SH-SY5Y (cell line): ENCODE data around the gene MYO3A.

Source experiments
- GATA2 ChIP-seq: IDR thresholded peaks from 2 replicates; pipeline ENCODE4 v1.6.1; 2011; ENCODE audit warnings: mild to moderate bottlenecking, low read depth, low read length
- GATA3 ChIP-seq: IDR thresholded peaks from 2 replicates; pipeline ENCODE4 v1.6.1; 2011; ENCODE audit warnings: low read depth, mild to moderate bottlenecking, low read length, moderate library complexity

The MYO3A gene

DNA sequence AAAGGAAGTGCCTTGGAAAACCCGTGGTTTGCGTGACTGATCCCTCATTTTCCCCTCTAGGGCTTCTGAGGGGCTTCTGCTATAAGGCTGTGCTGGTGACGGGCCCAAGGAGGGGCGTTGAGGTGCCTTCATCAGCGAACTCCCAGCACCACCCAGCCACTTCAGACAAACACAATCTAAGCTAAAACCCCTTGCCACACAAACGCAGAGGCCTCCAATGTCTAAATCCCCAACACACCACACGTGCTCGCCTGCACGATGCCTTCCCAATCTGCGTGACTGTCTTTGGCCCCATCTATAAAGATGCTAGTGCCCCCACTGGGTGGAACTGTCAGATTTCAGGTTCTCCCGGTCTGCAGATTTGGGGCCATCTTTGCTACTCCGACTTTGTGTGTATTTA is 278.5 kb downstream of the MYO3A start:
- TF ChIP-seq GATA3 (no peak), GATA2 (no peak)

DNA sequence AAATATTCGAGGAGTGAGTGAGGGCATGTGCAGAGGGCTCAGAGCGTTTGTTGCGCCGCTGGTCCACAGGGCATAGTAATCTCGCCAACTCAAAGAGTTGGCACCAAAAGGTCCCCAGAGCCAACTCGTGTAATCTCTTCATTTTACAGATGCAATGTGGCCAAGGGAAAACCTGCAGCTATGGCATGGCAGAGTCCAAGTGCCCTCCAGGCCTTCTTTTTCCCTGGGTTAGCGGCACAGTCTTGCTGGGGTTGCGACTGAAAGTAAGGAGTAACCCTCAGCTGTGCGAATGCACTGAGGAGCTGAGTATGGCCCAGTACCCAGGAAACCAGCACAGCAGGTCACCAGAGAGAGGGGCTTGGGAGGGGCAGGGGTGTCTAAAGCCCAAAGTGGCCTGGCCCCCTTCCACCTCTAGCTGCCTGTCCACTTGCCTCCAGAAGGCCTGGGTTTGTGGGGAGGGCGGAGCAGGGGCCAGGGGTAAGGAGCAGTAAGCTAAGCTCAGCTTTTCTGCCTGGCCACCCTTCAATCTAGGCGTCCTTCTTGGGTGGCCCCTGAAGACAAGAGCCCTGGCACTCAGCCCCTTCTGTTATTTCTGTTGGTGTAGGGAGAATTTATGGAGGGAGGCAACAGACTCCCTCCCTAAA is 279.2 kb downstream of the MYO3A start:
- TF ChIP-seq GATA3 (no peak), GATA2 (no peak)

DNA sequence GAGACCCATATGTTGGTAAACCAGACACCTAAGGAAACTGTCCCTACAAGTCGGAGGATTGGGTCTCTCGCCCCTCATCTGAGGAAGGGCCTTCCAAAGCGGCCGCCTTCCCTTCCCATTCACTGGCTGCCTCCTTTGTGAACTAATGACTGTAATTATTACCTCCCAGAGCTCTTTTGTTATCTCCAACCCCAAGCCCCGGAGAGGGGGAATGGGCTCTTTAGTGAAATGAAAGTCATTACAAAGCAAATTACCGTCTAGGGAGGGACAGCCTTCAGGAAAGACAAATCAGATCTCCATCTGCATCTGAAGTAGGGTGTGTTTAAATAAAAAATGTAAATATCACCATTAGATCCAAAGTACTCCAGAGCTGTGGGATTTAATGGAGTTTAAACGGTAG is 280.0 kb downstream of the MYO3A start:
- TF ChIP-seq GATA2: no peak
- no peak for TF ChIP-seq GATA3

DNA sequence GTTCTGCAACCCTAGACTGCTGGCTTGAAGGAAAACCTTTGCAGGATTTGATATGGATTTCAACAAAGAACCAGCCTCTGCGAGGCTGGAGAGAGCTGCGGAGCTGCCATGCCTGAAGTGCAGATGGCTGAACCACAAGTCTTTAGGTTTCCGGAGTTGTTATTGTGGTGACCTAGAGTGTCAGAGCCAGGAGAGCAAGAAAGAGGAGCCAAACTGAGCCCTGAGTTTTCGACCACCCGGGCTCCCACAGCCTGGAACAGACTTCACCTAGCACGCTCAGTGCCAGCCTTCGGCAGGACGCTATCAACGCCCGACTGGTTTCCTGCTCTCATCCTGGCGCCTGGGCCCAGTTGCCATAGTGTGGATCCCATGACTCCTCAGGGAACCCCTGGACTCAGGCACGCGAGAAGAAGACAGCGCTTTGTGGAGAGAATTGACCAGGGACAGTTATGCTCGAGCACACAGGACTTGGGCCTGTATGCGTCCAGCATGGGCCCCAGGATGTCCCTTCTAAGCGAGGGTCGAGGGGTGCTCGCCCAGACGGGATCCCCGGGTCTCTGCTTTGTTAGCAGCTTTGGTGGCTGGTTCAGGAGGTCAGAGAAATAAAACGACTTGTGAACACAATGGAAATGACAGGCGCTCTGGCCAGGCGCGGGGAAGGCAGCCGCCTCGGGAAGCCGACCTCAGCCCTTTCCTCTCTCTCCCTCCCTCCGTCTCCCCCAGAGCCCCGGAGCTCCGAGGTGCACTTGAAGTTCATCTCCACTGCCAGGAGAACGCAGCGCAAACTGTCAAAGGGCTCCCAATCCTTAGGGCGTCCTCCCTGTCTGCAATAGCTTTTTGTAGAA is 280.7 kb downstream of the MYO3A start:
- TF ChIP-seq GATA2: no peak
- TF ChIP-seq GATA3: no peak

DNA sequence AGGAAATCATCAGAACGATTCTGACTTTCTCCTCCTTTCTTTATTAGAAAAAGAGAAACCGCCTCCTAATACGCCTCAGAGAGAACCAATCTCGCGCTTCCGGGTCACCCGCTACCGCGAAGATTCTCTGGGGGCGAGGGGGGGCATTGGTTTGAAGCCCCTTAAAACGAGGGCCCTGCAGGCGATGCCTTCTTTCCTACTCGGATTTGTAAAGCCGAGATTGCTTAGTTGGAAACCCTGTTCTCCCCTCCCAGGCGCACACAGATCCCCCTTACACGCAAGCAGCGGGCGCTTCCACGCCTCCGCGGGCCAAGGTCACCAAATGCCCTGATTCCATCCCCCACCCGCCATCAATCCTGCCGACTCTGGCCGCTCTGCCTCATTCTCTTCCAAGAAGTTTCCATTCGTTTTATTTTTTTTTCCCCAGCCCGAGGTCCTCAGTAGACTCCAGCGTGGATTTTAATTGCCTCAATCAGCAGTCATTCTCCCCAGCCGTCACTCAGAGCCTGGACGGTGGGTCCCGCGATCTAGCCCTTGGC is 281.4 kb downstream of the MYO3A start:
- no peak for TF ChIP-seq GATA3
- no peak for TF ChIP-seq GATA2

DNA sequence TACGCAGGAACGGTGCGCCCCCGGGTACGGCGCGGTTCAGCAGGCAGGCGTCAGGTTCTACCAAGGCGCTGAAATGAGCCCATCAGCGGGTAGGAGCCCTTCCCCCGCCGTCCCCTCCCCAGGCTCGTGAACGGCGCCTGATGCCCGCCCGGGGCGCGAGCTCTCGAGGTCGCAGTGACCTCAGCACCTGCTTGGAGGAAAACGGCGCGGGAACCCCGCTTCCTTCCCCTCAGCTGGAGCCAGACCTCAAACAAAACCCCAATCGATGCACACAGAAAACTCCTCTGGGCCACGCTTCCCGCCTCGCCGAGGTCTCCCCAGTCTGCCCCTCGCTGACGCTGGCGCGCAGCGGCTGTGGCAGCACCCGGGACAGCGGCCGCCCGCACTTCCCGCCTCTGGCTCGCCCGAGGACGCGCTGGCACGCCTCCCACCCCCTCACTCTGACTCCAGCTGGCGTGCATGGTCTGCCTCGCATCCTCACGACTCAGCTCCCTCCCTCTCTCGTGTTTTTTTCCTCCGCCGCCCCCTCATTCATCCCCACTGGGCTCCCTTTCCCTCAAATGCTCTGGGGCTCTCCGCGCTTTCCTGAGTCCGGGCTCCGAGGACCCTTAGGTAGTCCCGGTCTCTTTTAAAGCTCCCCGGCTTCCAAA is 282.0 kb downstream of the MYO3A start:
- no peak for TF ChIP-seq GATA3
- no peak for TF ChIP-seq GATA2

DNA sequence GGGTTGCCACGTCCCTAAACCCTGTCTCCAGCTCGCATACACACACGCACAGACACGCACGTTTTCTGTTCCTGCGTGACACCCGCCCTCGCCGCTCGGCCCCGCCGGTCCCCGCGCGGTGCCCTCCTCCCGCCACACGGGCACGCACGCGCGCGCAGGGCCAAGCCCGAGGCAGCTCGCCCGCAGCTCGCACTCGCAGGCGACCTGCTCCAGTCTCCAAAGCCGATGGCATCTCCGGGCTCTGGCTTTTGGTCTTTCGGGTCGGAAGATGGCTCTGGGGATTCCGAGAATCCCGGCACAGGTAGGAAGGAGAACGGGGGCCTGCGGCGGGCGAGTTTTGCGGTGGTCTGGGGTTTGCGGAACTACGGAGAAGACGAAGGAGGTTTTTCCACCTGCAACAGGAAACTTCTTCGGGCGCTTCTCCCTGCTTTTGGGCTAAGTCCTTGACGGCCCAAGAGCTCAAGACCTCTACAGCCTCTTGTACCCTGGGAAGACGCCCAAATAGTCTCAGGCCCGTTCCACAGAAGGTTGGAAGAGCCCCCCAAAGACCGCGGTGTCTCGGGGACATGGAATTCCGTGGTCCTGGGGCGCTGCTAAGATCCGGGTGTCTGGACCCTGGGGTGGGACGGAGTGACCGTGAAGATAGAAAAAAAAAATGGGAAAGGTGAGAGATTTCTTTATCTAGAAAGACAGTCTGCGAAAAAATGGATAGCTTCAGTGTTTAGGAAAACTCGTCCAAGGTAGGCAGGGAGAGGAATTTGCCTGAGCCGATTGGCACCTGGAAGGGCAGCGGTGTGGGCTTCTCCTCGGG is 282.8 kb downstream of the MYO3A start, which contains the start of gene GAD2:
Gene GAD2 (plus strand): TSS at position 190 of the 811 bp plus-strand sequence. CDS start 36 bp downstream, at position 226.
- TF ChIP-seq GATA2: no peak
- TF ChIP-seq GATA3: no peak

DNA sequence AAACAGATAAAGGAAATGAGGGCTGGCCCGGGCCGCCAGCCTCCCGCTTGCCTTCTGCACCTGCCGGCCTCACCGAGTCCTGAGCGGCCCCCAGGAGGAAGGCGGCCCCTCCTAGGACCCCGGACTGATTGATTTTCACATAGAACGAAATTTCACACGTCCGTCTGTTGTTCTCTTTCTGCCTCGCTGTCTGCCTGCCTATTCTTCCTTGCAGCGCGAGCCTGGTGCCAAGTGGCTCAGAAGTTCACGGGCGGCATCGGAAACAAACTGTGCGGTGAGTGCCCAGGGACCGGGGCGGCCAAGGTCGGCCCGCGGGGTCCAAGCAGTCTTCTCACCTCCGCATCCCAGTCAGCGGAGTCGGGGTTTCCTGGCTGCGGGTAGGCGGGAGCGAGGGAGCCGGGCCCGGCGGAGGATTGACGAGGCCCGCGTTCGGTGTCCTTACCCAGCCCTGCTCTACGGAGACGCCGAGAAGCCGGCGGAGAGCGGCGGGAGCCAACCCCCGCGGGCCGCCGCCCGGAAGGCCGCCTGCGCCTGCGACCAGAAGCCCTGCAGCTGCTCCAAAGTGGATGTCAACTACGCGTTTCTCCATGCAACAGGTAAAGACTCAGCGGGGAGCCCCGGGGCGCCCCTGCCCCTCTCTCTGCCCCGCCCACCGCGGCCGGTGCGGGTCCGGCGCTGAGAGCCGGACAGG is 283.5 kb downstream of the MYO3A start:
- TF ChIP-seq GATA3: no peak
- no peak for TF ChIP-seq GATA2

DNA sequence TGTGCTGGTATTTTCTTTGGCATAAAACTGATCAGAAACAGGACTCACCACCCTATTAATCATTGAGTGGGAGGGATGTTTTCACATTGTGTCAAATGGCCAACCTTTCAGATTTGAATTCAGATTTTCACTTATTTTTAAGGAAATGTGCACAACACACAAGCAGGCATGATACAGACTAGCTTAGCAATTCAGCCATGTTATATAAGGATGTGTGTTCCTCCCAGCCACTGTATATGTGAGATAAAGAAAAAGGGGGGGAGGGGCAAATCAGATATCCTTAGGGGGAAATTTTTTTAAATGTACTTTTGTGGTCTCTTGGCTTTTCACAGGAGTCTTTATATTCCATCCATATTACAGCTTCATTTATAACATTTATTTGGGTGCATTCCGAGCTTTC is 285.6 kb downstream of the MYO3A start:
- TF ChIP-seq GATA2 (no peak), GATA3 (no peak)

DNA sequence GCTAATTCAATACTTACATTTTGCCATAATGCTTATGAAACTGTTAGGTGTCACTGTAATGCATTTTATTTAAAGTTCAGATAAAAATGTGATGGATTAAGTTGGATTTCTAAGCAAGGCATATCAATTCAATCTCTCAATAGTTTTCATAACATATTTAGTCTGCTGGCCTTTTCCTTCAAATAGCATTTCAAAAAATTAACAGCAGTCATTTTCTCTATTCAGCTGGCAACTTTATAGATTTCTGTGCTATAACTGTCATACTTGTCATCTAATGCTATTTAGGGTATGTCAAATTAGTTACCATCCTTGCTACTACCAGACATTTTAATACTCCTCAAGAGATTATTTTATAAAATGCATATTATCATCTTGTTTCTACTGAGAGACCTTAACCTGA is 286.9 kb downstream of the MYO3A start:
- TF ChIP-seq GATA2: no peak
- no peak for TF ChIP-seq GATA3

DNA sequence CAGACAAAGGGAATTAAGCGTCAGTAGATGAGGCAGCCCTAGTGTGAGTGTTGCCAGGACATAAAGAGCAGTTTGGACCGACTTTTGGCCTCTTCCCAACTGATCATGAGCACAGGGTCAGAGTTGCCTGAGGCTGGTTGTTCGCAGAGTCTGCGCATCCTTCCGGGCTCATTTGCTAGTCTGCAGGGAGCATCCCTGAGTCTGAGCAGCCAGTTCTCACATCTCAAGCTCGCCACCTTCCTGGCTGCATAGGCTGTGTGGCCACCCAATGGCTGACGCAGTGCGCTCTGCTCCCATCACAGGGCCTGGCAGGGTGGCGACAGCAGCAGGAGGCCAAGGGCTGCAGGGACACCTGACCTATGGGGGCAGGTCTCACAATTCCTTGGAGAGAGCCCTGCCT is 287.5 kb downstream of the MYO3A start:
- no peak for TF ChIP-seq GATA2
- no peak for TF ChIP-seq GATA3

DNA sequence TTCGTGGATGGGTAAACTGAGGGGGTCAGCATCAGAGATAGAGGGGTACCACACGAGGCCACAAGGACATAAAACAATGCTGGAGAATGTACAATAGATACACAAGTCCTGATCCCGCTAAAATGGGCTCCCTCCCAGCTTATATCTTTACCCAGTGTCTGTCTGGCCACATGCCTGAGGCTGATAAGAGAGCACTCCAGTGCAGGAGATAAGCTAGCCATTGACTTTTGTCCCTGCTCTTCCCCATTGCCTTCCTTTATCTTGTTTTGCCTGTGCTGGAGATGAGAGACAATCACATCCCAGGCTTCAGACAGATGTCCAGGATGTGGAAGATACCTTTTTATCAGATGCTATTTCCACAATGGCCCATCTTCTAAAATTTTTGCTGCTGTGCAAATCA is 288.5 kb downstream of the MYO3A start:
- peak; percentile 30; the same call in 1 of the 2 replicates for TF ChIP-seq GATA3
- TF ChIP-seq GATA2: peak; percentile 80

DNA sequence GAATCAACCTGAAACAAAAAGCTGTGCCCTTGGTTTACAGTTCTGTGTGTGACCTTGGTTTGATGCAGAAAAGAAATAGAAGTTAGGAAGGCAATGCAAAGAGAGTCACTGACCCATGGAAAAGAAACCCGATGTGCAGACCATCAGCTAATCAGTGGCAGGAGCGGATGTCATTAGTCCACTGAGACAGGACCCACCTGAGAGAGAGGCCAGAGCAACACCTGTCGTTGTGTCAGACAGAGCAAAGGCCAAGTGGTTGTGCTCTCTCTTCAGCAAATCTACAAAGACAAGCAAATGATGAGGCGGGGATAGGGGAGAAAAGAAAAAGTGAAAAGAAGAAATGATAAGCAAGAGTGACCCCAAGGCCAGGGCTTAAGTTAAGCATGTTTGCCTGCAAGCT is 291.3 kb downstream of the MYO3A start:
- no peak for TF ChIP-seq GATA2
- no peak for TF ChIP-seq GATA3
